ENCODE data around the gene HEBP2. TPM values are rescaled to one million over a fixed set of nuclear protein-coding genes. Genes with fewer than 3 reads are reported as not detected.

HEBP2 gene
- total RNA-seq, 3 donors from 2014 or later (not counting 1 experiment from before 2014, with no cell fraction given) = 14.2 to 18.6 (median 15.2) TPM

DNA sequence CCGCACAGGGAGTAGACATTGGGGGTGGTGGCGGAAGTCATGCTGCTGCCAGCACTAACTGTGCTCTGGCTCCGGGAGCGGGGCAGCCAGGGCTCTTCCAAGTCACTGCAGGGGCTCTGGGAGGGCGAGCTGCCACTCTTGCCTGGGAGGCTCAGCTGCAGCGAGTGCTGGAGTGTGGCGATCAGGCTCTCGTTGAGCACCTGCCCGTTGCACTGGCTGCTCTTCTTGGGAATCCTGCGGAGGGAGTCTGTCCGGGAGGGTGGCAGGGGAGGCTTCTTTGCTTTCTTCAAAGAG lies 28.0 kb downstream of the HEBP2 start:
- ATAC-seq = no peak
- no peak overlapping the region for H3K27ac ChIP-seq (ENCODE audit: low read length)
- no peaks in the 10 kb centered on the region for H3K4me1 ChIP-seq (ENCODE audit: control insufficient read depth, insufficient read depth, low read length)
- Mint-ChIP-seq H3K4me1 (no peaks in the 10 kb centered on the region), H3K36me3 (no peaks in the 10 kb centered on the region), H3K27me3 (ENCODE audit: low read depth in 2 of 2) (peaks cover 4 to 6% of the 10 kb centered on the region in 2 donors), H3K9me3 (no peaks in the 10 kb centered on the region), H3K4me3 (no peak overlapping the region), H3K27ac (no peak overlapping the region)
- H3K4me3 ChIP-seq (ENCODE audit: low read length) = no peak overlapping the region
- 94% methylated on average over 11 of the region's 11 CpGs for WGBS (ENCODE audit: insufficient coverage)
- TF ChIP-seq CTCF (IDR thresholded peaks at IDR 0.05) = no peak
- no peak for DNase-seq
- no peaks in the 10 kb centered on the region for H3K27me3 ChIP-seq (ENCODE audit: control insufficient read depth, insufficient read depth, low read length)
- H3K9me3 ChIP-seq (ENCODE audit: control insufficient read depth, insufficient read depth, low read length) = no peaks in the 10 kb centered on the region
- intact Hi-C loops (cut with micrococcal nuclease) = no loop called here
- H3K36me3 ChIP-seq (ENCODE audit: control insufficient read depth, insufficient read depth, low read length) = no peaks in the 10 kb centered on the region

- no peak for DNase-seq
- intact Hi-C loops (cut with micrococcal nuclease) = no loop called here
- 100% methylated on average over 2 of the region's 3 CpGs for whole genome bisulfite sequencing (ENCODE audit: insufficient coverage)
- H3K27ac ChIP-seq (ENCODE audit: low read length) = no peak overlapping the region
- no peaks in the 10 kb centered on the region for H3K36me3 ChIP-seq (ENCODE audit: control insufficient read depth, insufficient read depth, low read length)
- peaks cover 0 to 4% of the 10 kb centered on the region in 2 donors for H3K27me3 Mint-ChIP-seq (ENCODE audit: low read depth in 2 of 2)
- no peak overlapping the region for H3K4me3 Mint-ChIP-seq
- H3K9me3 ChIP-seq (ENCODE audit: control insufficient read depth, insufficient read depth, low read length) = no peaks in the 10 kb centered on the region
- H3K4me1 ChIP-seq (ENCODE audit: control insufficient read depth, insufficient read depth, low read length) = no peaks in the 10 kb centered on the region
- no peak for TF ChIP-seq CTCF (IDR thresholded peaks at IDR 0.05)
- no peak for ATAC-seq
- no peaks in the 10 kb centered on the region for H3K36me3 Mint-ChIP-seq
- H3K4me1 Mint-ChIP-seq = no peaks in the 10 kb centered on the region
- H3K4me3 ChIP-seq (ENCODE audit: low read length) = no peak overlapping the region
- H3K9me3 Mint-ChIP-seq = no peaks in the 10 kb centered on the region
- no peaks in the 10 kb centered on the region for H3K27me3 ChIP-seq (ENCODE audit: control insufficient read depth, insufficient read depth, low read length)
- H3K27ac Mint-ChIP-seq = no peak overlapping the region
These were observed 30.1 kb downstream of the HEBP2 start for GRCh38 chr6:138434096-138434495.

- H3K27ac Mint-ChIP-seq = no peak overlapping the region
These were observed 30.9 kb downstream of the HEBP2 start for GRCh38 chr6:138434925-138435324.

More at GRCh38 chr6:138434925-138435324, 30.9 kb downstream of the HEBP2 start:
- Mint-ChIP-seq H3K4me3 (no peak overlapping the region), H3K4me1 (no peaks in the 10 kb centered on the region), H3K9me3 (no peaks in the 10 kb centered on the region), H3K27me3 (ENCODE audit: low read depth in 2 of 2) (no peaks in the 10 kb centered on the region), H3K36me3 (no peaks in the 10 kb centered on the region)
- TF ChIP-seq CTCF (IDR thresholded peaks at IDR 0.05) = no peak
- ATAC-seq (no peak), DNase-seq (no peak)
- Histone ChIP-seq H3K4me1 (ENCODE audit: control insufficient read depth, insufficient read depth, low read length) (no peaks in the 10 kb centered on the region), H3K4me3 (ENCODE audit: low read length) (no peak overlapping the region), H3K36me3 (ENCODE audit: control insufficient read depth, insufficient read depth, low read length) (no peaks in the 10 kb centered on the region), H3K9me3 (ENCODE audit: control insufficient read depth, insufficient read depth, low read length) (no peaks in the 10 kb centered on the region), H3K27me3 (ENCODE audit: control insufficient read depth, insufficient read depth, low read length) (no peaks in the 10 kb centered on the region), H3K27ac (ENCODE audit: low read length) (no peak overlapping the region)
- WGBS (ENCODE audit: insufficient coverage) = 40% methylated on average over 1 of the region's 4 CpGs
- intact Hi-C loops (cut with micrococcal nuclease) = no loop called here
